G401 (cell line): ENCODE measurements around the gene MTX1. TPM values are rescaled to one million over a fixed set of nuclear protein-coding genes. Genes with fewer than 3 reads are reported as not detected.

Source experiments
- DNase-seq: peaks from one replicate; pipeline ENCODE4 v3.0.0-alpha.2; 2015; ENCODE audit warnings: low spot score
- in situ Hi-C: cut with HindIII; loops from 2 replicates; pipeline ENCODE4 v1.10.0; 2016; ENCODE audit warnings: low sequenced_read_pairs, mixed read lengths
- total RNA-seq: library from RNA; depleted of rRNA; stranded (reverse); fragments of >200 nt; shearing (Covaris generic); gene quantifications from 2 replicates; pipeline ENCODE4 v1.2.3, GENCODE V29; 2014

The MTX1 gene
- total RNA-seq, 1 experiment from 2014 or later = 126 TPM

- DNase-seq = peak; percentile 75
- in situ Hi-C loops = no loop called here
Measured at GRCh38 chr1:155173478-155174323, 34.8 kb upstream of the MTX1 start, which contains the start of gene TRIM46. Gene TRIM46, plus strand, starts transcription at chr1:155173849. Its CDS starts 118 bp downstream, at chr1:155173967.

GRCh38 chr1:155174324-155175280, 33.9 kb upstream of the MTX1 start:
- peak; percentile 78 for DNase-seq

DNA sequence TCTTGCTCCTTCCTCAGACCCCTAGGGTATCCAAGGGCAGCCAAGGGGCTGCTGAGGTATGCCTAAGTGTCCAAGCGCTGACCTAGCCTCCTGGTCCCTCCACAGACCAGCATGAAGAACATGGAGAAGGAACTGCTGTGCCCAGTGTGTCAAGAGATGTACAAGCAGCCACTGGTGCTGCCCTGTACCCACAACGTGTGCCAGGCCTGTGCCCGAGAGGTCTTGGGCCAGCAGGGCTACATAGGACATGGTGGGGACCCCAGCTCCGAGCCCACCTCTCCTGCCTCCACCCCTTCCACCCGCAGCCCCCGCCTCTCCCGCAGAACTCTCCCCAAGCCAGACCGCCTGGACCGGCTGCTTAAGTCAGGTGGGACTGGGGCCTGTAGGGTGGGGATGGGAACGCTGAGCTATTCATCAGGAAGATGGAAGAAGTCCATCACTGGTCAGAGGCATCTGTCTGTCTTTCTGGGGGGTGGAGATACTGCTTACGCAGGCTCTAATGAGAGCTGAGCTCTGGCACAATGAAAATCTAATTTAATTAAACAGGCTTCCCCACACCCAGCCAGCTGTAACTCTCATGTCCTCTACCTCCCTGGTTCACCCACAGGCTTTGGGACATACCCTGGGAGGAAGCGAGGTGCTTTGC, 33.1 kb upstream of the MTX1 start:
- in situ Hi-C loops = no loop called here
- peak; percentile 47 for DNase-seq

More at GRCh38 chr1:155174324-155175280, 33.9 kb upstream of the MTX1 start:
- in situ Hi-C loops = no loop called here

- in situ Hi-C loops = no loop called here
- no peak for DNase-seq
Measured at GRCh38 chr1:155175927-155176371, 32.5 kb upstream of the MTX1 start.

- DNase-seq = peak; percentile 90
- in situ Hi-C loops = no loop called here
Measured at GRCh38 chr1:155176544-155177071, 31.9 kb upstream of the MTX1 start.

DNA sequence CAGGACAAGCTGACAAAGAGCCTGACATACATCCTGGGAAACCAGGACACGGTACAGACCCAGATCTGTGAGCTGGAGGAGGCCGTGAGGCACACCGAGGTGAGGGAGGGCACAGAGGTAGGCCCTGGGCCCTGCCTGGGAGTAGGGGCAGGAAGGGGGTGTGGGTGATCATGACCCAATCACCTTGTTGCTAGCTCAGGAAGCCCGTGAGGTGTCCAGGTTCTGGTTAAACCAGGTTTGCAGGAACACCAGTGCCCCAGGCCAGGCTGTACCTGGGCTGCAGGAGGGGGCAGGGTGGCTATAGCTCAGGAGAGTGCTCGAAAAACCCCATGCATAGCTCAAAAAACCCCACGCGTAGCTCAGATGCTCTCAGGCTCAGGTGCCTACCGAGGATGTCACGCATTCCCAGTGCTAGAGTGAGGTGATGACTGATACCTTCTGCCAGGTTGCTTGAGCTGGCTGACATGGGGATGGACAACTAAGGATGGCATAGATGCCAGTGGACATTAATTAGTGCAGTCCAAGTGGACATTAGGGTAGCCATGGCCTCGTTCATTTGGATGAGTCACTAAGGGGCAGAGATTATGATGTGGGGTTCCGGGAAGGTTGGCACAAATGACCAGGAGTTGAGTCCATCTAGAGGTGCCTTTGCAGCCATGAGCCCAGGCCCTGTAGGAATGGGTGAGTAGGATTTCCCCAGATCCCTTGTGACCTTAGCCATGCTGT, 31.1 kb upstream of the MTX1 start:
- no peak for DNase-seq

DNA sequence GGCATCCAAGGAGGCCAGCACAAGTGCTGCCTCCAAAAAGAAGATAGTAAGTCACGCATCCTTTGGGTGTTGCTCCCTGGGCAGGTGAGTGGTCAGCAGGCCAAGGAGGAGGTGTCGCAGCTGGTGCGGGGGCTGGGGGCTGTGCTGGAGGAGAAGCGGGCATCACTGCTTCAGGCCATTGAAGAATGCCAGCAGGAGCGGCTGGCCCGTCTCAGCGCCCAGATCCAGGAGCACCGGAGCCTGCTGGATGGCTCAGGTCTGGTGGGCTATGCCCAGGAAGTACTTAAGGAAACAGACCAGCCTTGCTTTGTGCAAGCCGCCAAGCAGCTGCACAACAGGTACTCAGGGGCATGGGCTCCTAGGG, 30.6 kb upstream of the MTX1 start:
- in situ Hi-C loops = no loop called here
- DNase-seq = no peak

More for the DNA sequence above, 31.1 kb upstream of the MTX1 start:
- in situ Hi-C loops = no loop called here

GRCh38 chr1:155178441-155179111, 29.9 kb upstream of the MTX1 start:
- in situ Hi-C loops = no loop called here
- DNase-seq = no peak

DNA sequence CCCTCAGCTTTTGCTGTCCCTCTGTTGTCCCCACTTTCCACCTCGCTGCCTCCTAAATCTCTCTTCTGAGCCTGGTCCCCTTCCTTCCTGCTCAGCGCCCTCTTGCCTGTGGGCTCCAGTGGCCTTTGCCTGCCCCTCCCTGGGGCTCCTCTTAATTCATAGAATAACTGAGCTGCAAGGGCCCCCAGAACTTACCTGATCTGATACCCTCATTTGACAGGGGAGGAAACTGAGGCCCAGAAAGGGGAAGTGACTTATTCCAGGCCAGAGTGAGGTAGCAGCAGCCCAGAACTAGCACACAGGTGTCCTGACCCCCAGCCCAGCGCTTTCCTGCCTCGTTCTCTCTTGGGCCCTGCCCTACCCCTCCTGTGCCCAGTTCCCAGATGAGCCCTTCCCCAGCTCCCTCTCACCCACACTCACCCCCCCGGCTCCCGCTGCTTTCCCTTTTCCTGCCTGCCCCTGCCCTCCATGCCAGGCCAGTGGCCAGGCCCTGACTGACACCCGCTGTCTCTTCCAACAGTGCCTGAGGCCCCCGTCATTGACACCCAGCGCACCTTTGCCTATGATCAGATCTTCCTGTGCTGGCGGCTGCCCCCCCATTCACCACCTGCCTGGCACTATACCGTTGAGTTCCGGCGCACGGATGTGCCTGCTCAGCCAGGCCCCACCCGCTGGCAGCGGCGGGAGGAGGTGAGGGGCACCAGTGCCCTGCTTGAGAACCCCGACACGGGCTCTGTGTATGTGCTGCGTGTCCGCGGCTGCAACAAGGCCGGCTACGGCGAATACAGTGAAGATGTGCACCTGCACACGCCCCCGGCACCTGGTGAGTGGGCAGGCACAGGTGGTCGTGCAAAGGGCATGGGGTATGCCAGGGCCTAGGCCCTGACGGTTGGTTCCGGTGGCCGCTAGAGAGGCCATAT, 29.1 kb upstream of the MTX1 start:
- no peak for DNase-seq
- in situ Hi-C loops = no loop called here

GRCh38 chr1:155181371-155182051, 27.0 kb upstream of the MTX1 start:
- in situ Hi-C loops = no loop called here
- DNase-seq = no peak

- DNase-seq = peak; percentile 43
- in situ Hi-C loops = no loop called here
Measured at GRCh38 chr1:155182052-155182550, 26.4 kb upstream of the MTX1 start.

DNA sequence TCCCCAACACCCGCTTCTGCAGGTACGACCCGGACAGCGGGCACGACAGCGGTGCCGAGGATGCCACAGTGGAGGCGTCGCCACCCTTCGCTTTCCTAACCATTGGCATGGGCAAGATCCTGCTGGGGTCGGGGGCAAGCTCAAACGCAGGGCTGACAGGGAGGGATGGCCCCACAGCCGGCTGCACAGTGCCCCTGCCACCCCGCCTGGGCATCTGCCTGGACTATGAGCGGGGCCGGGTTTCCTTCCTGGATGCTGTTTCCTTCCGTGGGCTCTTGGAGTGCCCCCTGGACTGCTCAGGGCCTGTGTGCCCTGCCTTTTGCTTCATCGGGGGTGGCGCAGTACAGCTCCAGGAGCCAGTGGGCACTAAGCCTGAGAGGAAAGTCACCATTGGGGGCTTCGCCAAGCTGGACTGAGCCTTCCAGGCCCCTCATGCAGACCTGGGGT, 24.7 kb upstream of the MTX1 start:
- no peak for DNase-seq
- in situ Hi-C loops = no loop called here

- DNase-seq = no peak
- in situ Hi-C loops = no loop called here
Measured at GRCh38 chr1:155184351-155184811, 24.1 kb upstream of the MTX1 start.

DNA sequence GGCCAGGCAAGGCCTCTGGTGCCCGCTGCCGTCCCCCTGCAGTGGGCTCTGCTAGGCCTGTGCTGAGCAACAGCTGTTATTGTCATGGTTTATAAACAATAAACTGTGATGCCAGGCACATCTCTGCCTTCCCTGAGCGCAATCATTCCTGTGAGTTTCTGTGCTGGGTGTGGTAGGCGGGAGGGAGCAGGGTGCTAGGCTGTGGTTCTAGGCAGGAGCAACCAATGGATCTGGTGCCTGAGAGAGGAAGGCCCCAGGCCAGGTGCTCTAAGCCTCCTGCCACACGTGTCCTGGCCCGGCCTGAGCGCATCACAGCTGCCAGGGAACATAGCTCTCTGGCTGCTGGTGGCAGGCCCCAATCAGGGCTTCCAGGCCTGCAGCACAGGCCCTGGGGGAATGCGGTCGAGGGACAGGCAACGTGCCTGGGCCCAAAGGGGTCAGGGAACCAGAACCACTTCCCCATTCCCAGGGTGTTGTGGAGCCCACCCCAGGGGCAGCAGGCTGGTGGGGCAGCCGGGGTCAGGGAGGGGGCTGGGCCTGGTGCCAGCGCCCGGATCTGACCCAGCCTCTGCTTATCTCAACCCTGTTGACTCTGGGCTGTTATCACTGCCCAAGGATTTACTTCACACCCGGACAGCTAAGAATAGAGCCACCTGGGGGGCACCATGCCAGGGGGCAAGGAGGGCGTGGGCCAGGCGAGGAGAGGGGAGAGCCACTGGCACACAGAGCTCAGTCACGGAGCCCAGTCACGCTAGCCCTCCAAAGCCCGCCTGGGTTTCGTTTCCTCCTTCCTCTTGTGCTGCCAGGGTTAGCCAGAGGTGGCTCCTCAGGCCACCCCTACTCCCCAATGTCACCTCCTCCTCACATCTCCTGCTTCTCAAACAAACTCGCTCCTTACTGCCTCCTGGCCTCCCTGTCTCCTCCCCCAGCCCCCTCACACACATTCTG, 23.4 kb upstream of the MTX1 start:
- in situ Hi-C loops = no loop called here
- no peak for DNase-seq

DNA sequence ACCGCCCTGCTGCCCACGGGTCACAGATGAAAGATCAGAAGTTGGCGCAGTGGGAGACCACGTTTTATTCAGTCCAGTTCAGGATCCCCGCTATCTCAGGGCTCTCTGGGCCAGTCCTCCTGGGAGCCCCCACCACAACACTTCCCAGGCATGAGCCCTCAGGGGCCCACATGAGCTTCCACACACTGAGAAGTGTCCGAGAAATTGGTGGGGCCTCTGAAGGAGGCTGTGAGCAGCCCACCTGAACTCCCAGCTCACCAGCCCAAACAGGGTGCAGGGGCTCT, 22.8 kb upstream of the MTX1 start:
- in situ Hi-C loops = no loop called here
- no peak for DNase-seq
